HUES64 (cell line): Measurements from ENCODE around the gene HLA-DMA.

ENCODE experiments used
- H3K27ac ChIP-seq: 2 replicates; pipeline ENCODE4 v1.7.0; 2013; ENCODE audit warnings: low read depth, low read length, inconsistent platforms
- H3K27me3 ChIP-seq: 2 replicates; pipeline ENCODE4 v1.6.1; 2013; ENCODE audit warnings: mild to moderate bottlenecking, low read length; ENCODE audit not compliant: insufficient read depth
- H3K36me3 ChIP-seq: 2 replicates; pipeline ENCODE4 v1.6.1; 2013; ENCODE audit warnings: mild to moderate bottlenecking, low read length; ENCODE audit not compliant: insufficient read depth
- H3K4me1 ChIP-seq: 2 replicates; pipeline ENCODE4 v1.6.1; 2013; ENCODE audit warnings: mild to moderate bottlenecking, low read length, moderate library complexity; ENCODE audit not compliant: insufficient read depth
- H3K4me3 ChIP-seq: 2 replicates; pipeline ENCODE4 v1.5.1; 2013; ENCODE audit warnings: mild to moderate bottlenecking, low read length, moderate library complexity
- H3K9ac ChIP-seq: 2 replicates; pipeline ENCODE4 v1.6.1; 2013; ENCODE audit warnings: mild to moderate bottlenecking, low read depth, low read length
- H3K9me3 ChIP-seq: 2 replicates; pipeline ENCODE4 v1.6.1; 2013; ENCODE audit warnings: low read depth, low read length; ENCODE audit not compliant: insufficient read depth
- WGBS: fragments of 150-250, 120-280 bp; methylation state at CpG from one replicate; pipeline ENCODE4 v1.1.7; 2013; ENCODE audit warnings: missing lambda C conversion rate; 5-methylcytosine and 5-hydroxymethylcytosine counted together

Gene HLA-DMA

GRCh38 chr6:32937230-32937633 is 15.7 kb downstream of the HLA-DMA start:
- no peaks in the 10 kb centered on the region for H3K9me3 ChIP-seq
- no peaks in the 10 kb centered on the region; the same call in 1 of the 2 replicates for H3K27me3 ChIP-seq
- no peak overlapping the region for H3K9ac ChIP-seq
- H3K27ac ChIP-seq, result no peak overlapping the region
- 81% methylated on average over 8 of the region's 8 CpGs for WGBS
- H3K36me3 ChIP-seq, result no peaks in the 10 kb centered on the region
- peaks cover 6% of the 10 kb centered on the region; the same call in 1 of the 2 replicates for H3K4me1 ChIP-seq
- no peak overlapping the region for H3K4me3 ChIP-seq

DNA sequence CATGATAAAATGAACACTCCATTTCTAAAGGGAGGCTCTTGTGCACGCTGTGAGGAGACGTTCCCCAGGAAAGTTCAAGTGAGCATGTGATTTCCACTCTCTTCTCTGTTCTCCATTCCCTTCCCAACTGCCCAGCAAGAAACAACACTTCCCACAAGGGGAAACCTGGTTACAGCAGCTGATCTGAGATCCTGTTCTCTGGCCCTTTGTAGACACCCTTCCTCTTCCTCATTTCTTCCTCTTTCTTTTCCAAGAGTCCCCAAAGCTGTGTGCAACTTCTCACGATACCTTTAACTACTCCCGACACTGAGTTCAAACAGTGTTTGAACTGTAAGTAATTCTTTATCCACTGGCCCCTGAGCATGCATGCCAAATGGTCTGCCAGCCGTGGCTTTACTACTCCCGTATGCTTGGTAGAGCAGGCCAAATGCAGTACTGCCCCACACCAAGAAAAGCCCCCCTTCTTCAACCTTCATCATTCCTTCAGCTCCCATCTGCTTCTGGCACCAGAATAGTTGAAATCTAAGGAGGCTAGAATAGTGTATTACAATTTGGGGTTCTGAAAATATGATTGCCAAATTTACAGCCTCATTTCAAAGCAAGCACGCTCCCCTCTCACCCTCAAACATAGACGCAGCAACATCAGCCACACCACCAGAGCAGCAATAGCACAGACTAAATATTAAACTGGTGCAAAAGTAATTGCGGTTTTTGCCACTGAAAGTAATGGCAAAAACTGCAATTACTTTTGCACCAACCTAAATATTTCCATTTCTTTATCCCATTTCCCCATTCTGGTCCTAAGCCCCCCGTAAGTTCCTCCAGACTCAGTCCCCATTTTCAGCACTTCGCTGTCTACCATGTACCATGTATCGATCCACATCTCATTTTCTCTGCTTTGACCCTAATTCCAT is 16.4 kb downstream of the HLA-DMA start:
- WGBS, result 87% methylated on average over 12 of the region's 12 CpGs
- H3K36me3 ChIP-seq, result no peaks in the 10 kb centered on the region
- no peak overlapping the region for H3K9ac ChIP-seq
- no peak overlapping the region for H3K4me3 ChIP-seq
- H3K4me1 ChIP-seq, result peaks cover 5% of the 10 kb centered on the region; the same call in 1 of the 2 replicates
- no peaks in the 10 kb centered on the region; the same call in 1 of the 2 replicates for H3K27me3 ChIP-seq
- no peaks in the 10 kb centered on the region for H3K9me3 ChIP-seq
- H3K27ac ChIP-seq, result no peak overlapping the region

DNA sequence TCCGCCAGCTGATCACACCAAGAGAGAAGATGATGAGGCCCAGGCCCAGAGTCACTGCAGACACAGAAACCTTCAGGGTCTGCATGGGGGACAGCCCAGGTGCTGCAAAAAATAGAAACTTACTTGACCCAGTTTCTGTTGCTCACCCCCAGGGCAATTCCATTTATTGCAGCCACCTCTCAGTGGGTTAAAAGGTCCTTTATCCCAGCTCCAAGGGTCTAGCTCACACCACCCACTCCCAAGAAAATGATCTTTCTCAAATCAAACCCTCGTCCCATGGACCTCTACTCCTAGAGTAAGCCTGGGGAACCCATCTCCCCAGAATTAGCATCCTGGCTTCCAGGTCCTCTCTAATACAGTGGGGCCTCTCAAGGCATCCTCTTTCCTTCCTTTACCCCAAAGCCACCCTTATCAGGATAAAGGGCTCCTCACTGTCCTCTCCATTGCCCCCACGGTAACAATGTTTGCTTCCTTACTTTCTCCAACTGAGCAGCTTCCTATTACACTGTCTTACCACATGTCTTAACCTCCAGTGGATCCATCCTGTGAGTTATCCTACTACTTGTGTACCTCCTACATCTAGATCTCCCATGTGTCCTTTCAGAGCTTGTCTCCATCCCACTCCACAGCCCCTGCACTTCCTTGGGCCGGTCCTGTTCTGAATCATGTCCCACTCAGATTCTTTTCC is 17.2 kb downstream of the HLA-DMA start:
- no peaks in the 10 kb centered on the region for H3K36me3 ChIP-seq
- H3K4me1 ChIP-seq, result no peaks in the 10 kb centered on the region
- H3K9me3 ChIP-seq, result no peaks in the 10 kb centered on the region
- 90% methylated on average over 4 of the region's 4 CpGs for WGBS
- H3K4me3 ChIP-seq, result no peak overlapping the region
- peaks cover 3% of the 10 kb centered on the region; the same call in 1 of the 2 replicates for H3K27me3 ChIP-seq
- H3K27ac ChIP-seq, result no peak overlapping the region
- no peak overlapping the region for H3K9ac ChIP-seq

GRCh38 chr6:32933661-32934085 is 19.2 kb downstream of the HLA-DMA start:
- no peak overlapping the region for H3K27ac ChIP-seq
- no peaks in the 10 kb centered on the region for H3K9me3 ChIP-seq
- no peak overlapping the region for H3K4me3 ChIP-seq
- no peaks in the 10 kb centered on the region for H3K4me1 ChIP-seq
- 0% methylated on average over 2 of the region's 3 CpGs for WGBS
- H3K27me3 ChIP-seq, result peaks cover 13% of the 10 kb centered on the region; the same call in 1 of the 2 replicates
- no peak overlapping the region for H3K9ac ChIP-seq
- no peaks in the 10 kb centered on the region for H3K36me3 ChIP-seq

DNA sequence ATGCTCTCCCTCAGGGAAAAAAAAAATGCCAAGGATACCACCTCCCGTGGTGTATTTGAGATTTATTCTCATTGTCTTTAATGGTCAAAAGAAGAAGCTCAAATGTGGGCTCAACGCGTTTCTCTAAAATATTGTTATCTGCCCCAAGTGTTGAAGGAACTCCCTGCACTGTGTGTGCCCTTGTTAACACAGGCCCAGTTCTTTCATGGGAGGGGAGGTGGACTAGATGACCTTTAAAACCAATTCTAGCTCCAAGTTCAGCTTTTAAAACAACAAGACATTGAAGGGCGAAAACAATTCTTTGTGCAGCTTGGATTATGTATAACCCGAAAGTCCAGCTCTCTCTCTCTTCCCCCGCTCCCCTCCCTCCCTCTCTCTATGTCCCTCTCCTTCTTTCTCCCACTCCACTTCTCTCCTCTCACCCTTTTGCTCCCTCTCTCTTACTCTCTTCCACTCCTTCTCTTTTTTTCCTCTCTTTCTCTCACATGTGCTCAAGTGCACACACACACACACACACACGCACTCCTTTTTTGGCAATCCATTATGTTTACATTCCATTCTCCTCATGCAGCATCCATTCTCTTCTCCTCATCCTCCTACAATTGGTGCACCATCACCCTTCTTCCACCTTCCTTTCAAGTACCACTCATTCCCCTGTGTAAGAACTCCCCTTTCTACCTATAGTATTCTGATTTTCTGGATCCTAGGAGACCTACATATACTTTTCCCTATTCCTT is 20.6 kb downstream of the HLA-DMA start:
- Histone ChIP-seq H3K9ac (no peak overlapping the region), H3K27me3 (peaks cover 13% of the 10 kb centered on the region; the same call in 1 of the 2 replicates), H3K27ac (no peak overlapping the region), H3K36me3 (no peaks in the 10 kb centered on the region), H3K4me3 (no peak overlapping the region), H3K4me1 (no peaks in the 10 kb centered on the region), H3K9me3 (no peaks in the 10 kb centered on the region)
- 76% methylated on average over 7 of the region's 7 CpGs for WGBS

GRCh38 chr6:32931211-32931610 is 21.7 kb downstream of the HLA-DMA start:
- 100% methylated on average over 1 of the region's 1 CpG for WGBS
- no peaks in the 10 kb centered on the region for H3K36me3 ChIP-seq

GRCh38 chr6:32922083-32922482 is 30.8 kb downstream of the HLA-DMA start:
- Histone ChIP-seq H3K9me3 (no peaks in the 10 kb centered on the region), H3K4me3 (no peak overlapping the region), H3K27me3 (peaks cover 4% of the 10 kb centered on the region; the same call in 1 of the 2 replicates), H3K27ac (no peak overlapping the region), H3K9ac (no peak overlapping the region), H3K4me1 (no peaks in the 10 kb centered on the region), H3K36me3 (no peaks in the 10 kb centered on the region)
- WGBS, result 92% methylated on average over 2 of the region's 2 CpGs

More at GRCh38 chr6:32931211-32931610, 21.7 kb downstream of the HLA-DMA start:
- Histone ChIP-seq H3K4me1 (no peaks in the 10 kb centered on the region), H3K9ac (no peak overlapping the region), H3K27me3 (peaks cover 13% of the 10 kb centered on the region; the same call in 1 of the 2 replicates), H3K9me3 (no peaks in the 10 kb centered on the region), H3K27ac (no peak overlapping the region), H3K4me3 (no peak overlapping the region)

GRCh38 chr6:32920715-32921114 is 32.2 kb downstream of the HLA-DMA start:
- Histone ChIP-seq H3K9ac (no peak overlapping the region), H3K4me3 (no peak overlapping the region), H3K4me1 (no peaks in the 10 kb centered on the region), H3K27me3 (peaks cover 10% of the 10 kb centered on the region; the same call in 1 of the 2 replicates), H3K36me3 (no peaks in the 10 kb centered on the region), H3K9me3 (no peaks in the 10 kb centered on the region), H3K27ac (no peak overlapping the region)
- no CpG with 5 or more reads among the region's 2 CpGs for WGBS

DNA sequence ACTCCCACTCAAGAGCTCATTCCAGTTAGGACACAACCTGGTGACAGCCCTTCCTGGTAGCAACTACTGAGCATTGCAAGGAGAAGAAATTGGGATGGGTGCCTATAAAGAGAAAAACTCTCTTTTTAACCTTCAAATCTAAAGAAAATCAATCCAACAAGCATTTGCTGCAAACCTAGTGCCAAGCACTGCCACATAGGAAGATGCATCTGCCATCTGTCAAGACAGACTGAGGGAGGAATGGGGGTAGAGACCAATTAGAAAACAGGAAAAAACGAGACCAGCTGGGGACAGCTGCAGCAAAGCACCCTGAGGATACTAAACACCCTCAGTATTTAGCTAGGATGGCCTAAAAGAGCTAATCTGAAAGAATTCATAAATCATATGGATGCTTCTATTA is 39.9 kb downstream of the HLA-DMA start:
- Histone ChIP-seq H3K9me3 (no peaks in the 10 kb centered on the region), H3K4me3 (no peak overlapping the region), H3K36me3 (no peaks in the 10 kb centered on the region), H3K9ac (no peak overlapping the region), H3K4me1 (no peaks in the 10 kb centered on the region), H3K27me3 (peaks cover 37% of the 10 kb centered on the region; the same call in 1 of the 2 replicates), H3K27ac (no peak overlapping the region)
- WGBS, result 67% methylated on average over 1 of the region's 1 CpG

GRCh38 chr6:32908897-32909296 is 44.0 kb downstream of the HLA-DMA start:
- no peak overlapping the region for H3K9ac ChIP-seq
- no CpG with 5 or more reads among the region's 2 CpGs for WGBS
- H3K4me1 ChIP-seq, result no peaks in the 10 kb centered on the region
- H3K27me3 ChIP-seq, result peaks cover 38% of the 10 kb centered on the region; the same call in 1 of the 2 replicates
- no peak overlapping the region for H3K27ac ChIP-seq
- H3K4me3 ChIP-seq, result no peak overlapping the region
- H3K9me3 ChIP-seq, result no peaks in the 10 kb centered on the region
- no peaks in the 10 kb centered on the region for H3K36me3 ChIP-seq
